GM19397 (cell line): ENCODE data around the gene ZSCAN12.
"Not testable (repeated sequence)": the region's sequence is repeated elsewhere in the genome, so short reads cannot be mapped to it uniquely, and the experiment has no call there.

Experiments
- ATAC-seq: cut with Tn5 transposase; IDR thresholded peaks from one replicate; pipeline ENCODE4 v1.9.1; 2021; ENCODE audit warnings: mild to moderate bottlenecking, moderate library complexity; ENCODE audit not compliant: unreplicated experiment

ZSCAN12 gene

DNA sequence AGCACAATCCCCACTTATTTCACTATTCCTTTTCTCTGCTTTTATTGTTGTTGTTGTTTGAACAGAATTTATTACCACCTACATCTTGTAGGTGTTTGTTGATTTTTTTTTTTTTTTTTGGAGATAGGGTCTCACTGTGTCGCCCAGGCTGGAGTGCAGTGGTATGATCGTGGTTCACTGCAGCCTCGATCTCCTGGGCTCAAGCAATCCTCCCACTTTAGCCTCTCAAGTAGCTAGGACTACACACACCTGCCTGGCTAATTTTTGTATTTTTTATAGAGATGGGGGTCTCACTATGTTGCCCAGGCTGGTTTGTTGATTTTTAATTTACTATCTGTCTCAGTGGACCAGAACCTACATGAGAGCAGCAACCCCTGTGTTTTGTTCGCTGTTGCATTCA lies 3.6 kb downstream of the ZSCAN12 start:
- no peak for ATAC-seq

GRCh38 chr6:28393912-28394662 lies 5.5 kb downstream of the ZSCAN12 start:
- ATAC-seq = no peak

GRCh38 chr6:28390688-28391087 lies 8.9 kb downstream of the ZSCAN12 start:
- ATAC-seq = no peak

- ATAC-seq = no peak
Observed at GRCh38 chr6:28384143-28384533, 15.4 kb downstream of the ZSCAN12 start.

GRCh38 chr6:28383235-28384142 lies 16.1 kb downstream of the ZSCAN12 start:
- peak; percentile 91 for ATAC-seq

GRCh38 chr6:28380381-28380780 lies 19.2 kb downstream of the ZSCAN12 start:
- ATAC-seq = no peak

DNA sequence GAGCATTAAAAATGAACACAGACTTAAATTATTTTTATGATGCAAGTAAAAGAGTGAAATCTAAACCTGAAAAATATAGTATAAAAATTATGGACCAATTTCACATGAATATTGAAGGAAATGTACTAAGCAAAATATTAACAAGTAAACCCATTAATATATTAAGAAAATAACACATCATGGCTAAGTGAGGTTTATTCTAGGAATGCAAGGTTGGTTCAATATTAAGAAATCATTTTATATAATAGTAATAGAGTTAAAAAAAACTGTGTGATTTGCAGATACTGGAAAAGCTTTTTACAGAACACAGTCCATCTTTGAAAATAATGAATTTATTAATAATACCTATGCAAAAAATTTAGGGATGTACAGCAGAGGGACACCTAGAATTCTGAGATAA lies 20.9 kb downstream of the ZSCAN12 start:
- no peak for ATAC-seq

- no peak for ATAC-seq
Observed at GRCh38 chr6:28377879-28378278, 21.7 kb downstream of the ZSCAN12 start.

DNA sequence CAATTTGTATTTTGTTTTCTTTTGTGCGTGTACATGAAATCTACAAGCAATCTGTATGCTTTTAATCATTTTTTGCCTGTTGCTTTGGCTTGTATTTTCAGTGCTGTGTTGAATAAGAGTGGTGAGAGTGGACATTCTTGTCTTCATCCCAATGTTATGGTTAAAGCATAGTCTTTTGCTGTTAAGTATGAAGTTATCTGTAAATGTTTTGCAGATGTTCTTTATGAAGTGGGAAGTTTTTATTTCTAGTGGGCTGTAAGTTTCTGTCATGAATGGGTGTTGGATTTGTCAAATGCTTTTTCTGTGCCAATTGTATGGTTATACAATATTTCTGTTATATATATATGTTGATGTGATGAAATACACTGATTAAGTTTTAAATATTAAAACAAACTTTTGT lies 25.6 kb downstream of the ZSCAN12 start:
- no peak for ATAC-seq

DNA sequence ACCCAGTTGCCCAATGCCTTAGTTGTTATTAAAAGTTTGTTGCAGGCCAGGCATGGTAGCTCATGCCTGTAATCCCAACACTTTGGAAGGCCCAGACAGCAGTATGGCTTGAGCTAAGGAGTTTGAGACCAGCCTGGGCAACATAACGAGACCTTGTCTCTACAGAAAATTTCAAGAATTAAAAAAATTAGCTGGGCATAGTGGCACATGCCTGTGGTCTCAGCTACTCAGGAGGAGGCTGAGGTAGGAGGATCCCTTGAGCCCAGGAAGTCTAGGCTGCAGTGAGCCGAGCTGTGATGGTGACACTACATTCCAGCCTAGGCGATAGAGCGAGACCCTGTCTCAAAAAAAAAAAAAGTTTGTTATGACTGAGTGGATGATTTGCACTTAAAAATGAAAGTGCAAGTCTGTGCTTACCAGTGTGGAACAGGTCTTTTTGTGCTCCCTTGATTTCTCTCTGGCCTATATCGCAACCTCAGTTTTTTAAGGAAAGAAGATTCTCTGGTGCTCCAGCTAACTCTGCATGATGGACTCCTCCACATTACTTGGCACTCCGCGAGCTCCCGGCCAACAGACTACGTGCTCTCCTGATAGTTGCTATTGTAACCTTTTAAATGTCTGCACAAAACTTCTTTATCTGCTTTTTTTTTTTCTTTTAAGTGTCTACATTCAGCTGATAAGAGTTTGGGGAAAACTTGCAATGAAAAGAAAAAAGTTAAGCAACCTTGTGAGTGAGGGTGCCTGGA lies 27.7 kb downstream of the ZSCAN12 start:
- ATAC-seq = peak; percentile 66

GRCh38 chr6:28371280-28371679 lies 28.3 kb downstream of the ZSCAN12 start:
- no peak for ATAC-seq

DNA sequence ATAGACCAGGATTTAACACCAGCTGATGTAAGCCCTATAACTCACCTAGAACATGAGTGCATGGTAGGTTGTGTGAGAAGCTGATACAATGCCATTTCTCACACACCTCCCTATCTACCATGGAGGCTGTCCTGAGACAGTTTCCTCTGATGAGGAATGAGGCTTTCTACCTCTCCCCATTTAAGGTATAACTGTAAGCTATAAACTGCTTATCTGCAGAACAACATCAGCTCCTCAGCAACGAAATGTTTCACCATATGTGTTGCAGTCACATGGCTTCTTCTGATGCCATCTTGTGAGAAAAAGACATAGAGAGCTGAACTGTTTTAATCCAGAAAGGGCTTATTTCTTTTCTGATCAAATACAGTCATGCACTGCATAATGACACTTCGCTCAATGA lies 29.1 kb downstream of the ZSCAN12 start:
- ATAC-seq = no peak

DNA sequence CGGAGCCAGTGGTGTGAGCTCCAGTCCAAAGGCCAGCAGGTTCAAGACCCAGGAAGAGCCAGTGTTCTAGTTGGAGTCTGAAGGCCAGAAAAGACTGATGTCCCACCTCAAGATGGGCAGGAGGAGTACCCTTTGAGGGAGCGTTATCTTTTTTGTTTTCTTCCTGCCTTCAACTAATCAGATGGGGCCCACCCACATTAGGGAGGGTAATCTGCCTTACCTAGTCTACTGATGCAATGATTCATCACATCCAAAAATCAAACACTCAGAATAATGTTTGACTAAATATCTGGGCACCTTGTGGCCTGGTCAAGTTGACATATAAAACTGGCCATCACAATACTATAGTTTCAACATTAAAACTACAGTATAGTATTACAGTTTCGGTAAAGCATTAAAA lies 30.1 kb downstream of the ZSCAN12 start:
- ATAC-seq = no peak

- ATAC-seq = no peak
Observed at GRCh38 chr6:28368522-28368921, 31.0 kb downstream of the ZSCAN12 start.

DNA sequence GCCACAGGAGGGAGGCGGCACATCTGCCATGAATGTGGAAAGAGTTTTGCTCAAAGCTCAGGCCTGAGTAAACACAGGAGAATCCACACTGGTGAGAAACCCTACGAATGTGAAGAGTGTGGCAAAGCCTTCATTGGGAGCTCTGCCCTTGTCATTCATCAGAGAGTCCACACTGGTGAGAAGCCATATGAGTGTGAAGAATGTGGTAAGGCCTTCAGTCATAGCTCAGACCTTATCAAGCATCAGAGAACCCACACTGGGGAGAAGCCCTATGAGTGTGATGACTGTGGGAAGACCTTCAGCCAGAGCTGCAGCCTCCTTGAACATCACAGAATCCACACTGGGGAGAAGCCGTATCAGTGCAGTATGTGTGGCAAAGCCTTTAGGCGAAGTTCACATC lies 34.0 kb downstream of the ZSCAN12 start:
- ATAC-seq = not testable (repeated sequence)

- ATAC-seq = no peak
Observed at GRCh38 chr6:28360961-28361360, 38.6 kb downstream of the ZSCAN12 start.

DNA sequence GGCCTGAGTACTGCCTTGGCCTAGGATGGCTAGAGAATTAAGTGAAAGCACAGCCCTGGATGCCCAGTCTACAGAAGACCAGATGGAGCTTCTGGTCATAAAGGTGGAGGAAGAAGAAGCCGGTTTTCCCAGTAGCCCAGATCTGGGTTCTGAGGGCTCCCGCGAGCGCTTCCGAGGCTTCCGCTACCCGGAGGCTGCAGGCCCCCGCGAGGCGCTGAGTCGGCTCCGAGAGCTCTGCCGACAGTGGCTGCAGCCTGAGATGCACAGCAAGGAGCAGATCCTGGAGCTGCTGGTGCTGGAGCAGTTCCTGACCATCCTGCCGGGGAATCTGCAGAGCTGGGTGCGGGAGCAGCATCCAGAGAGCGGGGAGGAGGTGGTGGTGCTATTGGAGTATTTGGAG lies 40.0 kb downstream of the ZSCAN12 start:
- ATAC-seq = not testable (repeated sequence)

GRCh38 chr6:28357036-28357435 lies 42.5 kb downstream of the ZSCAN12 start:
- no peak for ATAC-seq

DNA sequence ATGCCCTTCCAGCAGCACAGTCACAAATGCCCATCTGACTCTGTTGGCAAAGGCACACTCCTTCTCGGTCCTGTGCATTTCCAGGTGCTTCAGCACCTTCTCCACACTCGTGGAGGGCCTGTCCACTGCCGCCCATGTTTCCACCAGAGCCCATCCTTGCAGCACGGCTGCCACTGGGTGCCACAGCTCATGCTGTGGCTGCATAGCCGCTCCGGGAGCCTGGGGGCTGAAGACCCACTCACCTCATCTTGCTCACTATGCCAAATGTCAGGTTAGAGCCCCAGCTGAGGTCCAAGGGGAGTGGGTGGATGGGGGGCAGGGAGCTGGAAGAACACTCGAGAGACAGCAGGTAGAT lies 42.9 kb downstream of the ZSCAN12 start:
- no peak for ATAC-seq

- ATAC-seq = no peak
Observed at GRCh38 chr6:28355743-28356665, 43.5 kb downstream of the ZSCAN12 start.
